H1 (cell line): ENCODE data around the gene TLL1. TPM values are rescaled to one million over a fixed set of nuclear protein-coding genes. Genes with fewer than 3 reads are reported as not detected.

Source experiments
- CTCF ChIA-PET: fragments of 300-600 bp; sonication (Branson Sonifier 250); formaldehyde crosslinking; loops from one replicate; lab custom pipeline; 2021; ENCODE audit not compliant: partially characterized antibody; lab: Charles Lee
- POLR2A ChIA-PET: fragments of 300-600 bp; sonication (Branson Sonifier 250); formaldehyde crosslinking; loops from one replicate; lab custom pipeline; 2021; ENCODE audit warnings: inconsistent platforms; ENCODE audit not compliant: partially characterized antibody; lab: Charles Lee
- DNase-seq, 2 experiments: peaks; one replicate each; pipeline versions ENCODE4 v3.0.0 to v3.0.0-alpha.2; 2010 to 2022; ENCODE audit warnings: low spot score in 2 of 2, low read depth in 1 of 2, mixed read lengths in 1 of 2
- FAIRE-seq: peaks from 2 replicates; lab custom pipeline; 2011; peaks lifted over from hg19 to GRCh38; lab: Jason Lieb, UNC
- H2AFZ ChIP-seq: 2 replicates; pipeline ENCODE4 v1.8.1; 2012; ENCODE audit warnings: low read length, inconsistent platforms
- H2AK5ac ChIP-seq: 2 replicates; pipeline ENCODE4 v1.6.1; 2013; ENCODE audit warnings: low read depth, low read length
- H2BK120ac ChIP-seq: replicated peaks from 2 replicates; pipeline ENCODE3; 2013; ENCODE audit warnings: low read depth, low read length, inconsistent platforms
- H2BK12ac ChIP-seq: 2 replicates; pipeline ENCODE4 v1.6.1; 2013; ENCODE audit warnings: low read depth, low read length
- H2BK15ac ChIP-seq: 2 replicates; pipeline ENCODE4 v1.6.1; 2013; ENCODE audit warnings: low read length
- H2BK20ac ChIP-seq: 2 replicates; pipeline ENCODE4 v1.6.1; 2013; ENCODE audit warnings: low read length
- H2BK5ac ChIP-seq: 2 replicates; pipeline ENCODE4 v1.6.1; 2013; ENCODE audit warnings: low read depth, low read length
- H3K14ac ChIP-seq: 2 replicates; pipeline ENCODE4 v1.6.1; 2013; ENCODE audit warnings: inconsistent platforms; ENCODE audit not compliant: insufficient read length
- H3K18ac ChIP-seq: 2 replicates; pipeline ENCODE4 v1.6.1; 2013; ENCODE audit warnings: low read length; ENCODE audit errors: extremely low read depth
- H3K23ac ChIP-seq: 2 replicates; pipeline ENCODE4 v1.6.1; 2013; ENCODE audit warnings: inconsistent platforms; ENCODE audit not compliant: insufficient read length
- H3K23me2 ChIP-seq: 2 replicates; pipeline ENCODE4 v1.6.1; 2013; ENCODE audit warnings: low read depth, low read length
- H3K27ac ChIP-seq: 2 replicates; pipeline ENCODE4 v1.6.1; 2011; ENCODE audit warnings: low read depth, low read length, inconsistent platforms
- H3K27me3 ChIP-seq, 4 experiments: replicated peaks in 1 of 4; 1 replicate in 1 of 4; 2 replicates in 3 of 4; pipeline versions ENCODE4 v1.6.1 to v1.8.1; 2011 to 2013; ENCODE audit warnings: low read length in 3 of 4, mild to moderate bottlenecking in 3 of 4, inconsistent platforms in 2 of 4, mixed read lengths in 2 of 4, moderate library complexity in 1 of 4; ENCODE audit not compliant: control insufficient read depth in 3 of 4, insufficient read depth in 3 of 4; ENCODE audit errors: extremely low read depth in 1 of 4
- H3K36me3 ChIP-seq, 4 experiments: 2 replicates each; pipeline versions ENCODE4 v1.6.1 to v1.8.1; 2011 to 2013; ENCODE audit warnings: mild to moderate bottlenecking in 4 of 4, low read length in 3 of 4, moderate library complexity in 2 of 4, control low read depth in 1 of 4, inconsistent platforms in 1 of 4; ENCODE audit not compliant: insufficient read depth in 4 of 4, control insufficient read depth in 2 of 4
- H3K4ac ChIP-seq: replicated peaks from 2 replicates; pipeline ENCODE3; 2013; ENCODE audit warnings: low read length, low read depth, mixed read lengths, inconsistent platforms; ENCODE audit not compliant: insufficient read length
- H3K4me1 ChIP-seq, 4 experiments: replicated peaks in 1 of 4; 1 replicate in 1 of 4; 2 replicates in 3 of 4; pipeline versions ENCODE4 v1.6.1 to v1.8.1; 2011 to 2013; ENCODE audit warnings: low read length in 3 of 4, inconsistent platforms in 2 of 4, mixed read lengths in 1 of 4; ENCODE audit not compliant: insufficient read depth in 4 of 4, control insufficient read depth in 3 of 4
- H3K4me2 ChIP-seq, 2 experiments: 2 replicates each; pipeline versions ENCODE4 v1.6.1 to v1.8.1; 2011 to 2013; ENCODE audit warnings: low read depth in 2 of 2, low read length in 2 of 2, control low read depth in 1 of 2, inconsistent platforms in 1 of 2, mild to moderate bottlenecking in 1 of 2; ENCODE audit not compliant: insufficient read depth in 1 of 2
- H3K4me3 ChIP-seq, 4 experiments: fragments of 200-600, 300-600 bp in 1 of 4; sonication (generic), shearing (Covaris generic), sonication (Bioruptor Twin) in 1 of 4; 2 replicates each; pipeline versions ENCODE4 v1.5.1 to v1.8.1; 2011 to 2016; ENCODE audit warnings: low read length in 4 of 4, low read depth in 3 of 4, control low read depth in 2 of 4, inconsistent platforms in 2 of 4, mild to moderate bottlenecking in 2 of 4, mixed read lengths in 1 of 4, moderate library complexity in 1 of 4; ENCODE audit not compliant: insufficient read depth in 2 of 4; ENCODE audit errors: extremely low read depth in 1 of 4
- H3K56ac ChIP-seq: replicated peaks from 2 replicates; pipeline ENCODE3; 2013; ENCODE audit warnings: low read depth, mild to moderate bottlenecking, mixed read lengths, low read length, inconsistent platforms; ENCODE audit not compliant: insufficient read length
- H3K79me1 ChIP-seq: 2 replicates; pipeline ENCODE4 v1.6.1; 2013; ENCODE audit warnings: low read depth, low read length, control low read depth
- H3K79me2 ChIP-seq, 2 experiments: 2 replicates each; pipeline versions ENCODE4 v1.6.1 to v1.8.1; 2012 to 2013; ENCODE audit warnings: low read length in 2 of 2, mild to moderate bottlenecking in 2 of 2, inconsistent platforms in 1 of 2; ENCODE audit not compliant: insufficient read depth in 2 of 2, control insufficient read depth in 1 of 2
- H3K9ac ChIP-seq, 4 experiments: replicated peaks in 1 of 4; 1 replicate in 1 of 4; 2 replicates in 3 of 4; pipeline versions ENCODE4 v1.6.1 to v1.8.1; 2011 to 2013; ENCODE audit warnings: low read depth in 3 of 4, low read length in 3 of 4, control low read depth in 2 of 4, mild to moderate bottlenecking in 2 of 4, moderate library complexity in 2 of 4, inconsistent platforms in 1 of 4; ENCODE audit errors: extremely low read depth in 1 of 4
- H3K9me3 ChIP-seq, 2 experiments: 2 replicates each; pipeline versions ENCODE4 v1.6.1 to v1.8.1; 2012 to 2013; ENCODE audit warnings: mild to moderate bottlenecking in 2 of 2, moderate library complexity in 2 of 2, control low read depth in 1 of 2, inconsistent platforms in 1 of 2, low read depth in 1 of 2, low read length in 1 of 2, mixed read lengths in 1 of 2; ENCODE audit not compliant: insufficient read depth in 2 of 2
- H4K20me1 ChIP-seq, 2 experiments: replicated peaks in 1 of 2; 2 replicates each; pipeline versions ENCODE3 to v1.8.1; 2011 to 2013; ENCODE audit warnings: inconsistent platforms in 2 of 2, low read length in 2 of 2, mild to moderate bottlenecking in 1 of 2; ENCODE audit not compliant: insufficient read depth in 2 of 2, control insufficient read depth in 1 of 2
- H4K5ac ChIP-seq: 2 replicates; pipeline ENCODE4 v1.6.1; 2013; ENCODE audit warnings: low read length, low read depth, mixed read lengths, inconsistent platforms; ENCODE audit not compliant: insufficient read length
- H4K8ac ChIP-seq: 2 replicates; pipeline ENCODE4 v1.8.0; 2013; ENCODE audit warnings: mild to moderate bottlenecking, moderate library complexity, low read length, inconsistent platforms; ENCODE audit not compliant: insufficient read depth; ENCODE audit errors: extremely low read depth
- H4K91ac ChIP-seq: replicated peaks from 2 replicates; pipeline ENCODE3; 2013; ENCODE audit warnings: low read length, mixed read lengths, inconsistent platforms; ENCODE audit not compliant: insufficient read length
- BRCA1 ChIP-seq: IDR thresholded peaks from 2 replicates; pipeline ENCODE4 v1.6.1; 2012; ENCODE audit warnings: low read depth, low read length, improper control_type of control experiment
- CHD1 ChIP-seq: IDR thresholded peaks from 2 replicates; pipeline ENCODE4 v1.6.1; 2012; ENCODE audit warnings: low read depth, low read length, improper control_type of control experiment
- EP300 ChIP-seq, 2 experiments: IDR thresholded peaks; 1 replicate in 1 of 2; 2 replicates in 1 of 2; pipeline ENCODE4 v1.6.1; 2011 to 2012; ENCODE audit warnings: low read depth in 2 of 2, low read length in 2 of 2, mild to moderate bottlenecking in 2 of 2, borderline replicate concordance in 1 of 2, inconsistent platforms in 1 of 2, moderate library complexity in 1 of 2
- GABPA ChIP-seq: IDR thresholded peaks from 2 replicates; pipeline ENCODE4 v1.6.1; 2011; ENCODE audit warnings: mild to moderate bottlenecking, low read length, moderate library complexity, borderline replicate concordance; ENCODE audit not compliant: insufficient read depth
- KDM1A ChIP-seq: fragments of 200-600, 300-600 bp; sonication (generic); IDR thresholded peaks from 2 replicates; pipeline ENCODE4 v1.7.1; 2016; ENCODE audit warnings: mild to moderate bottlenecking, low read length, borderline replicate concordance
- NANOG ChIP-seq: IDR thresholded peaks from 2 replicates; pipeline ENCODE4 v1.6.1; 2011; ENCODE audit warnings: low read length, low read depth, mild to moderate bottlenecking, inconsistent platforms; ENCODE audit not compliant: insufficient read depth, poor library complexity, severe bottlenecking
- POLR2AphosphoS5 ChIP-seq: IDR thresholded peaks from 2 replicates; pipeline ENCODE4 v1.6.1; 2011; ENCODE audit warnings: low read depth, low read length
- POU5F1 ChIP-seq: IDR thresholded peaks from 2 replicates; pipeline ENCODE4 v1.6.1; 2011; ENCODE audit warnings: low read depth, mild to moderate bottlenecking, low read length, moderate library complexity
- RBBP5 ChIP-seq: IDR thresholded peaks from 2 replicates; pipeline ENCODE4 v1.7.1; 2012; ENCODE audit warnings: low read depth, mild to moderate bottlenecking, inconsistent platforms, low read length, moderate library complexity, borderline replicate concordance
- RXRA ChIP-seq: IDR thresholded peaks from 2 replicates; pipeline ENCODE4 v1.6.1; 2011; ENCODE audit warnings: low read depth, mild to moderate bottlenecking, low read length, moderate library complexity; ENCODE audit not compliant: insufficient read depth
- SP2 ChIP-seq: IDR thresholded peaks from 2 replicates; pipeline ENCODE4 v1.6.1; 2012; ENCODE audit warnings: mild to moderate bottlenecking, low read length, inconsistent platforms
- YY1 ChIP-seq: IDR thresholded peaks from 2 replicates; pipeline ENCODE4 v1.6.1; 2011; ENCODE audit warnings: low read depth, mild to moderate bottlenecking, low read length
- WGBS, 2 experiments: shearing (Covaris generic) in 1 of 2; methylation state at CpG; one replicate each; pipeline versions ENCODE4 v1.1.6 to v1.1.7; 2013 to 2015; ENCODE audit warnings: low lambda C conversion rate in 2 of 2, mixed read lengths in 2 of 2, inconsistent platforms in 1 of 2, low coverage in 1 of 2, missing lambda C conversion rate in 1 of 2; ENCODE audit not compliant: insufficient replicate concordance in 2 of 2, insufficient coverage in 1 of 2, insufficient read length in 1 of 2; ENCODE audit errors: extremely low coverage in 1 of 2, missing lambda C conversion rate in 1 of 2; 5-methylcytosine and 5-hydroxymethylcytosine counted together
- polyA plus RNA-seq, 7 experiments: library from polyadenylated mRNA; depleted of rRNA in 3 of 7; stranded (reverse) in 5 of 7; unstranded in 2 of 7; fragments of >200 nt in 5 of 7; fragments of 200-250 nt in 2 of 7; gene quantifications; 1 replicate in 5 of 7; 2 replicates in 1 of 7; 4 replicates in 1 of 7; pipeline versions ENCODE4 v1.2.1 to v1.2.3, GENCODE V29; 2011 to 2013; ENCODE audit warnings: missing spikeins in 2 of 7, mixed read lengths in 2 of 7
- total RNA-seq: library from RNA; stranded (reverse); fragmentation: NEBNext Ultra II Directional; extraction: Animal tissue kit (Norgen Biotek cat#: 25700); gene quantifications from 2 replicates; pipeline ENCODE4 v1.2.1, GENCODE V29; 2021
- TF ChIP-seq, protein P1 (sequence below): IDR thresholded peaks from 2 replicates; pipeline ENCODE4 v1.6.1; 2012; ENCODE audit warnings: inconsistent platforms

Gene TLL1
- total and polyA plus RNA-seq, 2 of the 8 experiments (the other 6 are each of a cell fraction or from before 2014, with no cell fraction given) = 0.18 to 1.1 TPM

GRCh38 chr4:166021617-166022016, 148.6 kb downstream of the TLL1 start:
- H2BK5ac ChIP-seq = no peak overlapping the region
- DNase-seq (no peak), FAIRE-seq (no peak)
- no peak overlapping the region for H3K23ac ChIP-seq
- CTCF ChIA-PET = interaction anchor here (0.6 kb wide), 1 partner anchor 52 kb away, joined by 3 read pairs; no protein-coding TSS in a partner anchor
- no peak overlapping the region for H2BK120ac ChIP-seq
- H3K4ac ChIP-seq = no peak overlapping the region
- no peak overlapping the region for H3K27ac ChIP-seq
- H3K4me1 ChIP-seq = no peaks in the 10 kb centered on the region
- H2AK5ac ChIP-seq = no peak overlapping the region
- no peaks in the 10 kb centered on the region for H3K79me1 ChIP-seq
- no peak overlapping the region for H3K56ac ChIP-seq
- no peak overlapping the region for H3K4me3 ChIP-seq
- no peaks in the 10 kb centered on the region for H3K27me3 ChIP-seq
- no peak overlapping the region for H3K18ac ChIP-seq
- WGBS, 2 experiments = 91% methylated on average over 9 of the region's 9 CpGs; no CpG with 5 or more reads in 1 of the 2 experiments
- no peak overlapping the region for H4K8ac ChIP-seq
- no peak overlapping the region for H3K9ac ChIP-seq
- no peak overlapping the region for H2AFZ ChIP-seq
- no peak overlapping the region for H2BK15ac ChIP-seq
- H4K20me1 ChIP-seq = no peaks in the 10 kb centered on the region
- TF ChIP-seq RBBP5 (no peak), POLR2AphosphoS5 (no peak), NANOG (no peak), YY1 (no peak), SP2 (no peak), RXRA (no peak), POU5F1 (no peak), CHD1 (no peak), EP300 (IDR thresholded peaks at IDR 0.05; ENCODE audit: borderline replicate concordance in 1 of 2, low read depth in 2 of 2, low read length in 2 of 2) (no peak), KDM1A (no peak), GABPA (no peak), BRCA1 (no peak)
- TF ChIP-seq, protein P1, sequence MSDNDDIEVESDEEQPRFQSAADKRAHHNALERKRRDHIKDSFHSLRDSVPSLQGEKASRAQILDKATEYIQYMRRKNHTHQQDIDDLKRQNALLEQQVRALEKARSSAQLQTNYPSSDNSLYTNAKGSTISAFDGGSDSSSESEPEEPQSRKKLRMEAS = no peak
- no peak overlapping the region for H3K4me2 ChIP-seq
- no peak overlapping the region for H4K5ac ChIP-seq
- POLR2A ChIA-PET = no interaction called here
- no peak overlapping the region for H2BK20ac ChIP-seq
- no peaks in the 10 kb centered on the region for H3K36me3 ChIP-seq
- H3K79me2 ChIP-seq = no peaks in the 10 kb centered on the region
- no peak overlapping the region for H3K14ac ChIP-seq
- H3K9me3 ChIP-seq = no peaks in the 10 kb centered on the region
- H2BK12ac ChIP-seq = no peak overlapping the region
- no peak overlapping the region for H4K91ac ChIP-seq
- no peaks in the 10 kb centered on the region for H3K23me2 ChIP-seq
